ENCODE measurements around the gene UQCR10. TPM values are rescaled to one million over a fixed set of nuclear protein-coding genes. Genes with fewer than 3 reads are reported as not detected.

The UQCR10 gene
- total RNA-seq, 1 experiment from 2014 or later = 74.1 TPM

DNA sequence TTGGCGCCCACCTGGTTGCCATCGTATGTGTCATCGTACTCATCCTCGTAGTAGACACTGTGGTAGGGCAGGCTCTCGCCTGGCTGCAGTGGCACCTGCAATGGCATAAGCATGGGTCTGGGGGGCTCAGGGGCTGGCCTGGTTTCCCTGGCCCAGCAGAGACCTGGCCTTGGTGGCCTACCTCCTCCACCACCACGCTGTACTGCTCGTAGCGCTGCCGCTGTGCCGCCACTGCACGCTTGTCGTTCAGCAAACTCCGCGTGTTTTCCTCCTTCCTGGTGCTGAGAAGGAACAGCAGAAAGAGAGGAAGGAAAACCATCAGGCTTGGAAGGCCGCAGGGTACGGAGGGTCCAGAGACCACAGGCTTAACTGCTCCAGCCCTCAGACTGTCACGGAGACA is 26.2 kb downstream of the UQCR10 start:
- no peak for DNase-seq
- Histone ChIP-seq H3K9me2 (replicated peaks; ENCODE audit: insufficient read depth, low read length) (no peaks in the 10 kb centered on the region), H3K27me3 (ENCODE audit: low read length) (no peaks in the 10 kb centered on the region), H3K79me2 (ENCODE audit: low read length) (no peaks in the 10 kb centered on the region), H3K36me3 (ENCODE audit: insufficient read depth, low read length) (no peaks in the 10 kb centered on the region; the same call in 1 of the 2 replicates), H3K4me3 (ENCODE audit: low read length) (no peak overlapping the region), H4K20me1 (ENCODE audit: insufficient read depth, low read depth, low read length) (no peaks in the 10 kb centered on the region), H3K9me3 (ENCODE audit: low read length) (no peaks in the 10 kb centered on the region), H3K4me2 (ENCODE audit: low read depth, low read length, poor library complexity, severe bottlenecking) (no peak overlapping the region), H2AFZ (ENCODE audit: low read length) (no peak overlapping the region), H3K27ac (ENCODE audit: low read length) (no peak overlapping the region), H3K4me1 (ENCODE audit: low read length) (peaks cover under 1% of the 10 kb centered on the region; the same call in 1 of the 2 replicates), H3K9ac (ENCODE audit: low read length) (no peak overlapping the region)

DNA sequence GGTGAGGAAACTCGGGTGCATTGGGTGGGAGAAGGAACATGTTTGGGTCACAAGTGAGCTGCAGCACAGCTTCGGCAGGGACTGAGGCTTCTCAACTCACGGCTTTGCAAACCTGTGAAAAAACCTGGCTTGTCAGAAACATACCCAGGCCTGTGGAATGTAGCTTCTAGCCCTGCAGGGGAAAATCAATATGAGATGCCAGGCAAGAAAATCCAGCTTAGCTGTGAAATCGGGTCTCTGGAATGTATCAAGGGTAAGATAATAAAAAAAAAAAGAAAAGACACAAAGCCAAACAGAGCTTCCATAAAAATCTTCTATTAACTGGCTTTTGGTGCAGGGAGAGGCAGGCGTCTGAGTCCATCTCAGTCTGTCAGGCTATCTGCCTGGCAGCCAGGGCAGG is 28.5 kb downstream of the UQCR10 start:
- no peak overlapping the region for H3K4me2 ChIP-seq (ENCODE audit: low read depth, low read length, poor library complexity, severe bottlenecking)
- no peaks in the 10 kb centered on the region for H3K79me2 ChIP-seq (ENCODE audit: low read length)
- no peak overlapping the region for H3K4me3 ChIP-seq (ENCODE audit: low read length)
- no peaks in the 10 kb centered on the region for H3K9me2 ChIP-seq (replicated peaks; ENCODE audit: insufficient read depth, low read length)
- peaks cover 4% of the 10 kb centered on the region; the same call in 1 of the 2 replicates for H3K4me1 ChIP-seq (ENCODE audit: low read length)
- no peak overlapping the region for H2AFZ ChIP-seq (ENCODE audit: low read length)
- H3K27me3 ChIP-seq (ENCODE audit: low read length) = no peaks in the 10 kb centered on the region
- H4K20me1 ChIP-seq (ENCODE audit: insufficient read depth, low read depth, low read length) = no peaks in the 10 kb centered on the region
- peaks cover 5% of the 10 kb centered on the region; the same call in 1 of the 2 replicates for H3K36me3 ChIP-seq (ENCODE audit: insufficient read depth, low read length)
- no peak overlapping the region for H3K27ac ChIP-seq (ENCODE audit: low read length)
- H3K9ac ChIP-seq (ENCODE audit: low read length) = no peak overlapping the region
- DNase-seq = no peak
- no peaks in the 10 kb centered on the region for H3K9me3 ChIP-seq (ENCODE audit: low read length)

DNA sequence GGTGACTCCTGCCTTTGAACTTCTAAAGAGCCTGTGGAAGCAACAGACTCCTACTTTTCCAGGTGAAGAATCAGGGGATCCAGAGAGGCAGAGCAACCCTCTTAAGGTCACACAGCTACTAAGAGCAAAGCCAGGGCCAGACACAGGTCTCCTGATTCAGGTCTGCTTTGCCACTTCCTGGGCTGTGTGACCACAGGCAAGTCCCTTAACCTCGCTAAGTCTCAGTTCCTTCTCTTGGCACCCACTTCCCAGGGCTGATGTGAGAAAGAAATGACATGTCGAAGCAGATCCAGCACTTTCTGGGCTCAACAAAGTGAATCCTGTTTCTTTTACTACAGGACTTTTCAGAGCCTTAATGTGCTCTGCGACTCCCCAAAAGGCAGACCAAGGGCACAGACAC is 30.2 kb downstream of the UQCR10 start:
- peaks cover 9% of the 10 kb centered on the region; the same call in 1 of the 2 replicates for H3K36me3 ChIP-seq (ENCODE audit: insufficient read depth, low read length)
- H3K4me1 ChIP-seq (ENCODE audit: low read length) = peaks cover 4% of the 10 kb centered on the region; the same call in 1 of the 2 replicates
- no peak overlapping the region for H3K27ac ChIP-seq (ENCODE audit: low read length)
- no peak for DNase-seq
- no peak overlapping the region for H2AFZ ChIP-seq (ENCODE audit: low read length)
- no peaks in the 10 kb centered on the region for H3K9me3 ChIP-seq (ENCODE audit: low read length)
- H3K9me2 ChIP-seq (replicated peaks; ENCODE audit: insufficient read depth, low read length) = no peaks in the 10 kb centered on the region
- no peak overlapping the region for H3K9ac ChIP-seq (ENCODE audit: low read length)
- H3K4me3 ChIP-seq (ENCODE audit: low read length) = no peak overlapping the region
- H4K20me1 ChIP-seq (ENCODE audit: insufficient read depth, low read depth, low read length) = no peaks in the 10 kb centered on the region
- H3K27me3 ChIP-seq (ENCODE audit: low read length) = no peaks in the 10 kb centered on the region
- no peak overlapping the region for H3K4me2 ChIP-seq (ENCODE audit: low read depth, low read length, poor library complexity, severe bottlenecking)
- H3K79me2 ChIP-seq (ENCODE audit: low read length) = no peaks in the 10 kb centered on the region

DNA sequence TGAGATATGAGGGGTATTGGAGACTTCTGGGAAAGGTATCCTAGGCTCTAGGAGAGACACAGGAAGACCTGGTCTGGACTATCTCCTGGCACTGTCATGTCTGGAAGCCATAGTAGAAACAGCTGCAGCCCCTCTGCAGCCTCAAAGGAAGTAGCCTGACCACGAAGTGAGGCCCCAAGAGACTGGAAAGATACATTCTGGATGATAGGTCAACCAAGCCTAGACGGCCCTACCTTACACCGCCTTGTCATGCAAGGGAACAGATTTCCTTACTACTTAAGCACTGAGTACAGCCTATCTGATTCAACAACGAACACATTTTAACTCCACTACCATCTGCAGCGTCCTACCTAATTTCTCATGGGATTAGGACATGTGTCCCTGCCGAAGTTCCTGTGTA is 31.1 kb downstream of the UQCR10 start:
- Histone ChIP-seq H4K20me1 (ENCODE audit: insufficient read depth, low read depth, low read length) (no peaks in the 10 kb centered on the region), H3K9me3 (ENCODE audit: low read length) (no peaks in the 10 kb centered on the region), H2AFZ (ENCODE audit: low read length) (no peak overlapping the region), H3K27ac (ENCODE audit: low read length) (no peak overlapping the region), H3K4me2 (ENCODE audit: low read depth, low read length, poor library complexity, severe bottlenecking) (no peak overlapping the region), H3K9ac (ENCODE audit: low read length) (no peak overlapping the region), H3K4me1 (ENCODE audit: low read length) (peaks cover 4% of the 10 kb centered on the region; the same call in 1 of the 2 replicates), H3K9me2 (replicated peaks; ENCODE audit: insufficient read depth, low read length) (no peaks in the 10 kb centered on the region), H3K36me3 (ENCODE audit: insufficient read depth, low read length) (peaks cover 9% of the 10 kb centered on the region; the same call in 1 of the 2 replicates), H3K79me2 (ENCODE audit: low read length) (no peaks in the 10 kb centered on the region), H3K4me3 (ENCODE audit: low read length) (no peak overlapping the region), H3K27me3 (ENCODE audit: low read length) (no peaks in the 10 kb centered on the region)
- DNase-seq = no peak

DNA sequence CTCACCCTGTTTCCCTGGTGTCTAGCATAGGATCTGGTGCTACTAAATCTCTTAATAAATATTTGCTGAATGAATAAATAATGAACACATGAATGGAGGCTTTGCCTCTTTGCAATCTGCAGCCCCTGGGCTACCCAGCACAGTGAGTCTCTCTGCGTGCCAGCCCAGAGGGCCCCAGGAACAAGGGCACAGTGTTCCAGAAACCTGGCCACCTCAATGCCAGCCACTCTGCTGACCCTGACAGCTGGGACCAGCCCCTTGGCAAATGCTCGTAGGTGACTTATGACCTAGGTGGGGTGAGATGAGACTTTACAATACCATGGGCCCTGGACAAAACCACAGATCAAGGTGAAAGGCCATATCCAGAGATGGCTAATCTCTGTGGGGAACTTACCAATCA is 31.6 kb downstream of the UQCR10 start:
- no peaks in the 10 kb centered on the region for H3K79me2 ChIP-seq (ENCODE audit: low read length)
- peaks cover 4% of the 10 kb centered on the region; the same call in 1 of the 2 replicates for H3K4me1 ChIP-seq (ENCODE audit: low read length)
- no peak overlapping the region for H3K4me3 ChIP-seq (ENCODE audit: low read length)
- no peak overlapping the region for H3K27ac ChIP-seq (ENCODE audit: low read length)
- no peaks in the 10 kb centered on the region for H3K9me3 ChIP-seq (ENCODE audit: low read length)
- peaks cover 13% of the 10 kb centered on the region; the same call in 1 of the 2 replicates for H3K36me3 ChIP-seq (ENCODE audit: insufficient read depth, low read length)
- H3K27me3 ChIP-seq (ENCODE audit: low read length) = no peaks in the 10 kb centered on the region
- H3K9ac ChIP-seq (ENCODE audit: low read length) = no peak overlapping the region
- no peak overlapping the region for H3K4me2 ChIP-seq (ENCODE audit: low read depth, low read length, poor library complexity, severe bottlenecking)
- H4K20me1 ChIP-seq (ENCODE audit: insufficient read depth, low read depth, low read length) = no peaks in the 10 kb centered on the region
- no peak for DNase-seq
- H3K9me2 ChIP-seq (replicated peaks; ENCODE audit: insufficient read depth, low read length) = no peaks in the 10 kb centered on the region
- H2AFZ ChIP-seq (ENCODE audit: low read length) = no peak overlapping the region

DNA sequence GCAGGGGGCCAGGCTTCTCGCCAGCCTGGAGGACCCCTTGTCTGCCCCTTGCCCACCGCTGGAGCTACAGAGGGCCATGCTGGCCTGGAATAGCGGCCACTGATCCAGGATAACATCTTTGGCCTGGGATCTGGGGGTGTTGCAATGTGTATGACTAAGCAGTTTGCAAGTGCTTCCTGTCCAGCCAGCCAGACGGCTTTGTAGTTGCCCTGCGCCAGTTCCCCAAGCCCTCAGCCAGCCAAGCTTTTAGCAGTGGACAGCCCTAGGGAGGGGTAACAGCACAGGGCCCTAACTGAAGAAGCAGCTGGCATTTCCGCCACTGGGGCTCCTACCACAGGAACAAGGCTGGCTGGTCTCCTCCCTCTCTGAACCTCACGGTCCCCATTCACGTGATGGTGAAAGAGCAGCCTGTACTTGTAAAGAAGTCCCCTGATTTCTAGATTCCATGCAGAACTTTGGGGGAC is 32.1 kb downstream of the UQCR10 start:
- no peak overlapping the region for H3K9ac ChIP-seq (ENCODE audit: low read length)
- no peaks in the 10 kb centered on the region for H4K20me1 ChIP-seq (ENCODE audit: insufficient read depth, low read depth, low read length)
- H2AFZ ChIP-seq (ENCODE audit: low read length) = no peak overlapping the region
- no peaks in the 10 kb centered on the region for H3K27me3 ChIP-seq (ENCODE audit: low read length)
- peaks cover 13% of the 10 kb centered on the region; the same call in 1 of the 2 replicates for H3K36me3 ChIP-seq (ENCODE audit: insufficient read depth, low read length)
- H3K79me2 ChIP-seq (ENCODE audit: low read length) = no peaks in the 10 kb centered on the region
- DNase-seq = no peak
- H3K27ac ChIP-seq (ENCODE audit: low read length) = no peak overlapping the region
- H3K9me2 ChIP-seq (replicated peaks; ENCODE audit: insufficient read depth, low read length) = no peaks in the 10 kb centered on the region
- no peaks in the 10 kb centered on the region for H3K9me3 ChIP-seq (ENCODE audit: low read length)
- H3K4me1 ChIP-seq (ENCODE audit: low read length) = peaks cover 4% of the 10 kb centered on the region; the same call in 1 of the 2 replicates
- no peak overlapping the region for H3K4me2 ChIP-seq (ENCODE audit: low read depth, low read length, poor library complexity, severe bottlenecking)
- no peak overlapping the region for H3K4me3 ChIP-seq (ENCODE audit: low read length)

DNA sequence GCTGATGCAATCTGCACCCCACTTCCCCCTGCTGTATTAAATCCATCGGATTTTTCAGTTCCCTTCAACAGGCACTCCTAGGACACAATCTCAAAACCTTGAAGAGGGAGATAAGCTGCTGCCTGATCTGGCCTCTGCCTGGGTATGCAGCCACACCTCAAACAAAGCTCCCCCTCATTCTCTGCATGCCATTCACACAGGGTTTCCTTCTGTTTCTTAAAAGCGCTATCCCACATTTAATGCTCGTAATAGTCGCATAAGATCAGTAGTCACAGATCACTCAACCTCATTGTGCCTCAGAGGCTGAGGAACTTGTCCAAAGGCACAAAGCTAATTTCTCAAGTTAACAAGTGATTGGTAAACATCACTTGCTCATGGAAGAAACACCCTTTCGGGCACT is 34.0 kb downstream of the UQCR10 start:
- Histone ChIP-seq H3K79me2 (ENCODE audit: low read length) (no peaks in the 10 kb centered on the region), H3K27me3 (ENCODE audit: low read length) (no peaks in the 10 kb centered on the region), H4K20me1 (ENCODE audit: insufficient read depth, low read depth, low read length) (no peaks in the 10 kb centered on the region), H3K27ac (ENCODE audit: low read length) (no peak overlapping the region), H3K4me2 (ENCODE audit: low read depth, low read length, poor library complexity, severe bottlenecking) (no peak overlapping the region), H3K9ac (ENCODE audit: low read length) (no peak overlapping the region), H3K9me2 (replicated peaks; ENCODE audit: insufficient read depth, low read length) (no peaks in the 10 kb centered on the region), H2AFZ (ENCODE audit: low read length) (no peak overlapping the region), H3K36me3 (ENCODE audit: insufficient read depth, low read length) (peaks cover 15% of the 10 kb centered on the region; the same call in 1 of the 2 replicates), H3K4me1 (ENCODE audit: low read length) (peaks cover 4% of the 10 kb centered on the region; the same call in 1 of the 2 replicates), H3K9me3 (ENCODE audit: low read length) (no peaks in the 10 kb centered on the region), H3K4me3 (ENCODE audit: low read length) (no peak overlapping the region)
- DNase-seq = no peak

DNA sequence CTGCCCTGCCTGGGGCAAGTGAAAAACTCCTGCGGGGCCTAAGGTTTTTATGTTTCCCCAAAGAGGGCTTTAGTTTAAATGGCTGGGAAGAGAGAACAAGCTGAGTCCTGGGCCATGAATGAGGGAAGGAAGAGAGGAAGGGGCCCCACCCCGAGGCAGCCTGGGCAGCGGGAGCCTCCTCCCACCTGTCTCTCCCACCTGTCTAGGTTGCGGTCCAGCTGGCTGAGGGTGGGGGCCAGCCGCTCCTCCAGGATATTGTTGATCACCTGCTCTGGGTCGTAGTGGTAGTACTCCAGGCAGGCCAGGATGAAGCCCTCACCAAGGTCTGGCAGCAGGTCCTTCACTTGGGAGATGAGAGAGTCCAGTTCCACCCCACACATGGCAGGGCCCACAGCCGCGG is 34.6 kb downstream of the UQCR10 start:
- no peaks in the 10 kb centered on the region for H3K27me3 ChIP-seq (ENCODE audit: low read length)
- no peak overlapping the region for H3K9ac ChIP-seq (ENCODE audit: low read length)
- no peaks in the 10 kb centered on the region for H4K20me1 ChIP-seq (ENCODE audit: insufficient read depth, low read depth, low read length)
- H3K79me2 ChIP-seq (ENCODE audit: low read length) = no peaks in the 10 kb centered on the region
- H3K9me2 ChIP-seq (replicated peaks; ENCODE audit: insufficient read depth, low read length) = no peaks in the 10 kb centered on the region
- no peak overlapping the region for H3K27ac ChIP-seq (ENCODE audit: low read length)
- no peaks in the 10 kb centered on the region for H3K9me3 ChIP-seq (ENCODE audit: low read length)
- H3K4me3 ChIP-seq (ENCODE audit: low read length) = no peak overlapping the region
- no peak overlapping the region for H3K4me2 ChIP-seq (ENCODE audit: low read depth, low read length, poor library complexity, severe bottlenecking)
- peaks cover 4% of the 10 kb centered on the region; the same call in 1 of the 2 replicates for H3K4me1 ChIP-seq (ENCODE audit: low read length)
- H2AFZ ChIP-seq (ENCODE audit: low read length) = no peak overlapping the region
- DNase-seq = no peak
- peaks cover 19% of the 10 kb centered on the region for H3K36me3 ChIP-seq (ENCODE audit: insufficient read depth, low read length)

Measured in Karpas-422 (cell line).